Measurements from ENCODE around the gene GATA5. TPM values are rescaled to one million over a fixed set of nuclear protein-coding genes. Genes with fewer than 3 reads are reported as not detected.

The GATA5 gene
- total RNA-seq, 1 experiment from 2014 or later, result 1.4 TPM

DNA sequence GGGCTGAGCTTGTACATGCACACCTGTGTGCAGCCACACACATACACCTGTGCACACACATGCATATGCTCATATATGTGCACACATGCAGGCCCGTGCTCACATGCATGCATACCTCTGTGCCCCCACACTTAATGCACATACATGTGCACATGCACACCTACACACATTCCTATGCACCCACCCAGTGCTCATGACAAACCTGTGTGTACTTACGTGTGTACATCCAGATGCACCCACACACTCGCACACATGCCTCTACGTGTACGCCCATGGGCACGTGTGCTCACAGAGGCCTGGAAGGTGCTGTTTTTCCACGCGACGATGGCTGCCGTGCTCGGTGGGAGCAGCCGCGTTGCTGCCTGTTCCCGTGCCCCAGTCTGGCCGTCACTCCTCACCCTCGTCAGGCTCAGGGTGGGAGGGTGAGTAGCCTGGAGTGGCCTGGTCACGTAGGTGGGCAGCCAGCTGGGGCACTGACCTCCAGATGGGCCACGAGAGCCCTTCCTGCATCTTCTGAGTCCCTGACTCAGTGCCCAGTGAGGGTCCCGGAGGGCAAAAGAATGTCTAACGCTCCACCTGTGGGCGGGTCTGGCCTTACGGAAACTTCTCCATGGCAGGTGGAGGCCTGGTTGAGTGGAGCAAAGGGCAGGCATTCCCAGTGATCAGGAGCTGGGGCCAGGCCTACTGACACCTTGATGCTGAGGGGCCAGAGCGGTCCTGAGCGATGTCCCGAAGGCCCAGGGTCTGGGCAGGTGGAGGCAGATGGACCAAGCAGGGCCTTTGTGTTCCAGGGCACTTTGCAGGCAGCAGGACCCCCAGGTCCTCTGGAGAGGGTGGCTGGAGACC is 8.0 kb upstream of the GATA5 start:
- TF ChIP-seq SMAD3 (CRISPR knock-in tag; IDR thresholded peaks at IDR 0.05; ENCODE audit: borderline replicate concordance) (no peak), ZNF138 (CRISPR knock-in tag; conservative IDR thresholded peaks at IDR 0.05) (no peak), ETV6 (CRISPR knock-in tag; IDR thresholded peaks at IDR 0.05) (no peak), RELA (CRISPR knock-in tag; IDR thresholded peaks at IDR 0.05; ENCODE audit: borderline replicate concordance) (no peak), SP1 (CRISPR knock-in tag; conservative IDR thresholded peaks at IDR 0.05) (no peak), ATF1 (CRISPR knock-in tag; IDR thresholded peaks at IDR 0.05) (no peak), FOXJ3 (CRISPR knock-in tag; IDR thresholded peaks at IDR 0.05; ENCODE audit: borderline replicate concordance) (no peak), TCF7 (CRISPR knock-in tag; IDR thresholded peaks at IDR 0.05; ENCODE audit: low read depth) (no peak), RORB (CRISPR knock-in tag; IDR thresholded peaks at IDR 0.05) (no peak)
- TF ChIP-seq, protein P1, sequence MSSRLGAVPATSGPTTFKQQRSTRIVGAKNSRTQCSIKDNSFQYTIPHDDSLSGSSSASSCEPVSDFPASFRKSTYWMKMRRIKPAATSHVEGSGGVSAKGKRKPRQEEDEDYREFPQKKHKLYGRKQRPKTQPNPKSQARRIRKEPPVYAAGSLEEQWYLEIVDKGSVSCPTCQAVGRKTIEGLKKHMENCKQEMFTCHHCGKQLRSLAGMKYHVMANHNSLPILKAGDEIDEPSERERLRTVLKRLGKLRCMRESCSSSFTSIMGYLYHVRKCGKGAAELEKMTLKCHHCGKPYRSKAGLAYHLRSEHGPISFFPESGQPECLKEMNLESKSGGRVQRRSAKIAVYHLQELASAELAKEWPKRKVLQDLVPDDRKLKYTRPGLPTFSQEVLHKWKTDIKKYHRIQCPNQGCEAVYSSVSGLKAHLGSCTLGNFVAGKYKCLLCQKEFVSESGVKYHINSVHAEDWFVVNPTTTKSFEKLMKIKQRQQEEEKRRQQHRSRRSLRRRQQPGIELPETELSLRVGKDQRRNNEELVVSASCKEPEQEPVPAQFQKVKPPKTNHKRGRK (CRISPR knock-in tag; IDR thresholded peaks at IDR 0.05; ENCODE audit: borderline replicate concordance), result no peak
- TF ChIP-seq, protein P2, sequence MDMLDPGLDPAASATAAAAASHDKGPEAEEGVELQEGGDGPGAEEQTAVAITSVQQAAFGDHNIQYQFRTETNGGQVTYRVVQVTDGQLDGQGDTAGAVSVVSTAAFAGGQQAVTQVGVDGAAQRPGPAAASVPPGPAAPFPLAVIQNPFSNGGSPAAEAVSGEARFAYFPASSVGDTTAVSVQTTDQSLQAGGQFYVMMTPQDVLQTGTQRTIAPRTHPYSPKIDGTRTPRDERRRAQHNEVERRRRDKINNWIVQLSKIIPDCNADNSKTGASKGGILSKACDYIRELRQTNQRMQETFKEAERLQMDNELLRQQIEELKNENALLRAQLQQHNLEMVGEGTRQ (CRISPR knock-in tag; IDR thresholded peaks at IDR 0.05), result no peak
- TF ChIP-seq, protein P3, sequence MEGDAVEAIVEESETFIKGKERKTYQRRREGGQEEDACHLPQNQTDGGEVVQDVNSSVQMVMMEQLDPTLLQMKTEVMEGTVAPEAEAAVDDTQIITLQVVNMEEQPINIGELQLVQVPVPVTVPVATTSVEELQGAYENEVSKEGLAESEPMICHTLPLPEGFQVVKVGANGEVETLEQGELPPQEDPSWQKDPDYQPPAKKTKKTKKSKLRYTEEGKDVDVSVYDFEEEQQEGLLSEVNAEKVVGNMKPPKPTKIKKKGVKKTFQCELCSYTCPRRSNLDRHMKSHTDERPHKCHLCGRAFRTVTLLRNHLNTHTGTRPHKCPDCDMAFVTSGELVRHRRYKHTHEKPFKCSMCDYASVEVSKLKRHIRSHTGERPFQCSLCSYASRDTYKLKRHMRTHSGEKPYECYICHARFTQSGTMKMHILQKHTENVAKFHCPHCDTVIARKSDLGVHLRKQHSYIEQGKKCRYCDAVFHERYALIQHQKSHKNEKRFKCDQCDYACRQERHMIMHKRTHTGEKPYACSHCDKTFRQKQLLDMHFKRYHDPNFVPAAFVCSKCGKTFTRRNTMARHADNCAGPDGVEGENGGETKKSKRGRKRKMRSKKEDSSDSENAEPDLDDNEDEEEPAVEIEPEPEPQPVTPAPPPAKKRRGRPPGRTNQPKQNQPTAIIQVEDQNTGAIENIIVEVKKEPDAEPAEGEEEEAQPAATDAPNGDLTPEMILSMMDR (IDR thresholded peaks at IDR 0.05), result no peak
- DNase-seq (ENCODE audit: low spot score) (no peak), ATAC-seq (no peak)
- Mint-ChIP-seq H3K27ac (no peak overlapping the region), H3K4me1 (peaks cover 22% of the 10 kb centered on the region), H3K9me3 (no peaks in the 10 kb centered on the region), H3K4me3 (no peak overlapping the region), H3K27me3 (ENCODE audit: low read depth) (peaks cover 59% of the 10 kb centered on the region), H3K36me3 (no peaks in the 10 kb centered on the region)
- ChIA-PET CTCF (interaction anchor here (1.7 to 3.4 kb wide), 3 partner anchors 16 to 133 kb away, joined by 4 to 20 read pairs (median 7); no protein-coding TSS in a partner anchor), POLR2A (interaction anchor here (0.5 kb wide), 1 partner anchor 11 kb away, joined by 3 read pairs; no protein-coding TSS in a partner anchor)

DNA sequence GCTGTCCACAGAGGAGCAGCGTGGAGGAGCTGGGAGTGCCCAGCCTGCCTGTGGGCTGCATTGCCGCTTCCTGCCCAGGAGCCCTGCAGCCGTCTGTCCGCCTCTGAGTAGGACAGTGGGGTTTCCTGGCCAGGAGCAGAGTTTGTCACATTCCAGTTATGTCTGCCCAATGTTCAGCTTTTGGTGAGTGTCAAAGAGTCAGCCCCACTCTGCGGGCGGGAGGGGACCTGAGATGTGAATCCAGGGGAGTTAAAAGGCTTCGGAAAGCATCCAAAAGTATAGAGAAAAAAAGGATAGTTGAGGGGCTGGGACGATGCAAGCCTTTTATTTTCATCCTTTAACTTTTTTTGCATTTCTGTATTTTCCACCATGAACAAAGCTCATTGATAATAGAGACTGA is 7.2 kb upstream of the GATA5 start:
- Mint-ChIP-seq H3K27ac (no peak overlapping the region), H3K36me3 (no peaks in the 10 kb centered on the region), H3K27me3 (ENCODE audit: low read depth) (peaks cover 67% of the 10 kb centered on the region), H3K4me3 (peak overlapping the region; percentile 44), H3K9me3 (no peaks in the 10 kb centered on the region), H3K4me1 (peaks cover 27% of the 10 kb centered on the region)
- no peak for TF ChIP-seq NR1H2 (CRISPR knock-in tag; IDR thresholded peaks at IDR 0.05)
- TF ChIP-seq, protein P4, sequence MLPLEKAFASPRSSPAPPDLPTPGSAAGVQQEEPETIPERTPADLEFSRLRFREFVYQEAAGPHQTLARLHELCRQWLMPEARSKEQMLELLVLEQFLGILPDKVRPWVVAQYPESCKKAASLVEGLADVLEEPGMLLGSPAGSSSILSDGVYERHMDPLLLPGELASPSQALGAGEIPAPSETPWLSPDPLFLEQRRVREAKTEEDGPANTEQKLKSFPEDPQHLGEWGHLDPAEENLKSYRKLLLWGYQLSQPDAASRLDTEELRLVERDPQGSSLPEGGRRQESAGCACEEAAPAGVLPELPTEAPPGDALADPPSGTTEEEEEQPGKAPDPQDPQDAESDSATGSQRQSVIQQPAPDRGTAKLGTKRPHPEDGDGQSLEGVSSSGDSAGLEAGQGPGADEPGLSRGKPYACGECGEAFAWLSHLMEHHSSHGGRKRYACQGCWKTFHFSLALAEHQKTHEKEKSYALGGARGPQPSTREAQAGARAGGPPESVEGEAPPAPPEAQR (CRISPR knock-in tag; IDR thresholded peaks at IDR 0.05), result no peak
- no peak for TF ChIP-seq MXD4 (CRISPR knock-in tag; IDR thresholded peaks at IDR 0.05; ENCODE audit: borderline replicate concordance)
- ATAC-seq (no peak), DNase-seq (ENCODE audit: low spot score) (no peak)
- POLR2A ChIA-PET, result no interaction called here
- CTCF ChIA-PET, result interaction anchor here (0.6 to 3.4 kb wide), 5 partner anchors 13 to 134 kb away, joined by 3 to 20 read pairs (median 3); no protein-coding TSS in a partner anchor

Data from WTC11 (cell line).